Measurements from ENCODE around the gene PET100. TPM values are rescaled to one million over a fixed set of nuclear protein-coding genes. Genes with fewer than 3 reads are reported as not detected.
A peak's percentile ranks its signal among the peaks of the same experiment; 100 is the strongest.

Gene PET100
- total RNA-seq, 1 experiment from 2014 or later = 15.5 TPM

DNA sequence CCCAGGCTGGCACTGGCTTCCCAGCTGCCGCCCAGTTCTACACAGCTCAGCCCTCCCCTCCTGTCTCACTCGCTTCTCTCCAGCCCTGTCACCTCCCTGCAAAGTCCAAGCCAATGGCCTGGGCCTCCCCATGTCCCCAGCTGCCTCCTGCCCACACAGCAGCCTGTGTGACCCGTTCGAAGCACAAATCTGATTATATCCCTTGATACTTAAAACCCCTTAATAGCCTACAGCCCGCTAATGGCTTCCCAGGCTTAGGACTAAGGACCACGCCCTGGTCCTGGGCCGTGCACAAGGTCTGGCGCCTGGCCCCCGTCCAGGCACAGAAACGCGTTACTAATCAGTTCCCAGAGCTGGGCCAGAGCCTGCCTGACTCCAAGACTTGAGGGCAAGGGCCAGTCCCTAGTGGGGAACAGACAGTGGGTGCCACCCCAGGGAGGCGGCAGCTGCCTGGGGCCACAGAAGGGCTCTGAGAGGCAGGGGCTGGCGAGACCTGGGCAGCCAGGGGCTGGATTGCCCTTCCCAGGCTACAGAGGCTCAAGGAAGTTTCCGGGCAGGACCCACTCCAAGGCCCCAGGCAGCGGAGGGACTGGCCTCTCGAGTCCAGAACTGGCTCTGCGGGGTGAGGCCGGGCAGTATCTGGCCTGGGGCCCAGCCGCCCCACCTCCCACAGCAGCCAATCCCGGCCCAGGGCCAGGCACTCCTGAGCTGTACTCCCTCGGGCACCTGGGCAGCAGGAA lies 10.7 kb upstream of the PET100 start:
- Histone ChIP-seq H3K9ac (ENCODE audit: low read length) (no peak overlapping the region), H4K20me1 (ENCODE audit: insufficient read depth, low read depth, low read length) (0 out of 2 replicates have a peak, but pooled peaks cover 3% of the 10 kb centered on the region), H2AFZ (ENCODE audit: low read length) (no peak overlapping the region), H3K9me2 (replicated peaks; ENCODE audit: insufficient read depth, low read length) (no peaks in the 10 kb centered on the region), H3K36me3 (ENCODE audit: insufficient read depth, low read length) (no peaks in the 10 kb centered on the region; the same call in 1 of the 2 replicates), H3K27ac (ENCODE audit: low read length) (no peak overlapping the region), H3K4me1 (ENCODE audit: low read length) (no peaks in the 10 kb centered on the region), H3K4me2 (ENCODE audit: low read depth, low read length, poor library complexity, severe bottlenecking) (no peak overlapping the region), H3K79me2 (ENCODE audit: low read length) (no peaks in the 10 kb centered on the region), H3K27me3 (ENCODE audit: low read length) (no peaks in the 10 kb centered on the region), H3K4me3 (ENCODE audit: low read length) (no peak overlapping the region), H3K9me3 (ENCODE audit: low read length) (no peaks in the 10 kb centered on the region)
- no peak for DNase-seq

DNA sequence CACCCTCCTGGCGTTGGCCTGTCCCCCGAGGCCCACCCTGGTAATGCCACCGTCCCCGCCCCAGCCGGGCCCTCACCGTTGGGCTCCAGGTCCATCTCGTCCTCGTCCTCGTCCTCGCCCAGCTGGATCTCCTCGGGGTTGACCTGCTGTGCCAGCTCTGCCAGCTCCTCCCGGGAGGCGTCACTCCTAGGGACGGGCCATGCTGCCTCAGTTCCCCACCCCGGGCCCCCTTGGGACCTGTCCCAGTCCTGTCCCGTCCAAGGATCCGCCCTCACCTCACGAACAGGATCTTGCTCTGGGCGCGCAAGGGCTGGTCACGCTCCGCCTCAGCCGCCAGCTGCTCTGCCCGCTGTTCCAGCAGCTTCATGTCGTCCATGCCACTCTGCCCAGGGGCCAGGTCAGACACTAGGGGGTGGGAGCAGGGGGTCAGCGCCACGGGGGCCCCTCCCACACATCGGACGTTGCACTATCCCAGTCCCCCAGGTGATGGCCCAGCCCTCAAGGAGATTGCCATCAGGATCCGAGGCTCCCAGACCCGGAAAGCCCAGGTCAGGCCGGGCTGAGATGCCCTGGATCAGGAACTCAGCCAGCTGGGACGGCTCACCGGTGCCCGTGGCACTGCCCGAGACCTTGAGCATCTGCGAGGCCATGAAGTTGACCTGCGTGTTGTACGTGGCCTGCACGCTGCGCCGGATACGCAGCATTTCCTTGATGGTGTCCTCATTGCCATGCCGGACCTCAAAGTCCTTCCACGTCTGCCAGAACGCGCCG lies 9.7 kb upstream of the PET100 start:
- no peaks in the 10 kb centered on the region; the same call in 1 of the 2 replicates for H3K36me3 ChIP-seq (ENCODE audit: insufficient read depth, low read length)
- H3K4me1 ChIP-seq (ENCODE audit: low read length) = no peaks in the 10 kb centered on the region
- no peaks in the 10 kb centered on the region for H3K27me3 ChIP-seq (ENCODE audit: low read length)
- no peak overlapping the region for H3K9ac ChIP-seq (ENCODE audit: low read length)
- no peak overlapping the region for H2AFZ ChIP-seq (ENCODE audit: low read length)
- H3K9me3 ChIP-seq (ENCODE audit: low read length) = no peaks in the 10 kb centered on the region
- H4K20me1 ChIP-seq (ENCODE audit: insufficient read depth, low read depth, low read length) = 0 out of 2 replicates have a peak, but pooled peaks cover 3% of the 10 kb centered on the region
- no peak overlapping the region for H3K4me3 ChIP-seq (ENCODE audit: low read length)
- DNase-seq = no peak
- H3K4me2 ChIP-seq (ENCODE audit: low read depth, low read length, poor library complexity, severe bottlenecking) = no peak overlapping the region
- H3K27ac ChIP-seq (ENCODE audit: low read length) = no peak overlapping the region
- no peaks in the 10 kb centered on the region for H3K9me2 ChIP-seq (replicated peaks; ENCODE audit: insufficient read depth, low read length)
- H3K79me2 ChIP-seq (ENCODE audit: low read length) = no peaks in the 10 kb centered on the region

DNA sequence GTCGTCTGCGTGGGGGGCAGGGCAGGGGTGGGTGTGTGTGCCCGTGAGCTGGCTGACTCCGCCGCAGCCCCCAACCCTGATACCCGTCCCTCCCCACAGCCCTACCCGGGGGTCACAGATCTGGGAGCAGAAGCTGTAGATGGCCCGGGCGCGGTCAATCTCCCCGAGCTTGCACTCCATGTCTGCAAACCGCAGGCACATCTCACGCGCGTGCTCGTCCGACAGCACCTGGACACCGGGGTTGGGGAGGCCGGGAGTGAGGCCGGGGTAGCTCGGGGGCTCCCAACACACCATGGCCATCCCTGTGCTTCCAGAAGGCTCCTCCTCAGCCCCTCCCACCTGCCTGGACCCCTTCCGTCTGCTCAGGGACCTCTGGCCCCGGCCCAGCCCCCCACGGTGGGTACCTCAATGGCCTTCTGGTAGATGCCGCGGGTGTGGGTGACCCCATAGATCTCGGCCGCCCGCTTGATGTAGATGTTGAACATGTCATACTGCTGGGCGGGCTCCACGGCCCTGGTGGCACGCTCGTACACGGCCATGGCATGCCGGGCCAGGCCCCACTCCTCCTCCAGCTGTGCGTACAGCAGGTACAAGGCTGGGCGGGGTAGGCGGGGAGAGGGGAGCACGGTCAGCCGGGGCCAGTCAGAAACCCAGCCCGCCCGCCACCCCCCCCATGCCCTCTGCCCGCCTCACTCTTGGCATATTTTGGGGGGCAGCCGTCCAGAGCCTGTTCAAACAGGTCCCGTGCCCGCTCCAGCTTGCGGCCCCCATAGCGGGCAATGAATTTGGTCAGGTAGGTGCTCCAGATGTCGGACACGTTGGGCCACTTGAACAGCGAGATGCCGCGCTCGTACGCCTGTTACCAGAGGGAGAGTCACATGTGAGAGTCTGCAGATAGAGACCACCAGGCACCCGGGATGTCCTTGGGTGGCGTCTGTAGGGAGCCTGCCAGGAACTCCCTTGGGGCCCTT lies 8.9 kb upstream of the PET100 start:
- Histone ChIP-seq H4K20me1 (ENCODE audit: insufficient read depth, low read depth, low read length) (0 out of 2 replicates have a peak, but pooled peaks cover 3% of the 10 kb centered on the region), H3K9me2 (replicated peaks; ENCODE audit: insufficient read depth, low read length) (no peaks in the 10 kb centered on the region), H3K4me1 (ENCODE audit: low read length) (no peaks in the 10 kb centered on the region), H3K9ac (ENCODE audit: low read length) (no peak overlapping the region), H2AFZ (ENCODE audit: low read length) (no peak overlapping the region), H3K36me3 (ENCODE audit: insufficient read depth, low read length) (no peaks in the 10 kb centered on the region; the same call in 1 of the 2 replicates), H3K27ac (ENCODE audit: low read length) (no peak overlapping the region), H3K4me3 (ENCODE audit: low read length) (no peak overlapping the region), H3K27me3 (ENCODE audit: low read length) (no peaks in the 10 kb centered on the region), H3K79me2 (ENCODE audit: low read length) (no peaks in the 10 kb centered on the region), H3K4me2 (ENCODE audit: low read depth, low read length, poor library complexity, severe bottlenecking) (no peak overlapping the region), H3K9me3 (ENCODE audit: low read length) (no peaks in the 10 kb centered on the region)
- DNase-seq = no peak

DNA sequence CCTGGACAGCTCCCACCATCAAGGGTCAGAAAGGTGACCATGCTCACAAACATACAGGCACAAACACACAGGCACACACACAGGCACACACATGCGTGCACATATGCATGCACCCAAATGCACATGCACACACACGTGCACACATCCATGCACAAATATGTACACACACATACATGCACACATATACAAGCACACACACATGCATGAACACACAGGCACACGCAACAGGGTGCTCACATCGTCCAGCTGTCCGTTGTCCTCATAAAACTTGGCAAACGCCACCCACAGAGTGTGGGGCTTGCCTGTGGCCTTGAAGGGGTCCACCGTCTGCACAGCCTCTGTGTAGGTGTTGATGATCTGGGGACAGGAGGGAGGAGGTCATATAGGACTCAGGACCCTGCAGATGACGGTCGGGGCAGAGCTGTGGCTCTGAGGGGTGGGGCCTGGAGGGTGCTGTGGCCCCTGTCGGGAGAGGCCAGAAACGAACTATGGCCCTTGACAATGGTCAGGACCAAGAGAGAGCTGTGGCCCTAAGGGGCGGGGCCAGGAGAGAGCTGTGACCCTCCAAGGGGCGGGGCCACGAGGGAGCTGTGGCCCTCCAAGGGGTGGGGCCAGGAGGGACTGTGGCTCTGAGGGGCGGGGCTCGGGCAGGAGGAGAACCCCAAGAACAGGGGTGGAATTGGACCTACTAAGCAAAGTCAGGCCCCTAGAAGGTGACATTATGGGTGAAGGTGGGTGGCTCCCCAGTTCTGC lies 6.5 kb upstream of the PET100 start:
- no peaks in the 10 kb centered on the region for H3K27me3 ChIP-seq (ENCODE audit: low read length)
- peaks cover 21% of the 10 kb centered on the region for H3K79me2 ChIP-seq (ENCODE audit: low read length)
- peaks cover 16% of the 10 kb centered on the region; the same call in 1 of the 2 replicates for H4K20me1 ChIP-seq (ENCODE audit: insufficient read depth, low read depth, low read length)
- no peak overlapping the region for H3K9ac ChIP-seq (ENCODE audit: low read length)
- H3K9me2 ChIP-seq (replicated peaks; ENCODE audit: insufficient read depth, low read length) = no peaks in the 10 kb centered on the region
- H3K9me3 ChIP-seq (ENCODE audit: low read length) = no peaks in the 10 kb centered on the region
- H2AFZ ChIP-seq (ENCODE audit: low read length) = no peak overlapping the region
- DNase-seq = peak; percentile 71
- no peak overlapping the region for H3K27ac ChIP-seq (ENCODE audit: low read length)
- H3K36me3 ChIP-seq (ENCODE audit: insufficient read depth, low read length) = no peaks in the 10 kb centered on the region; the same call in 1 of the 2 replicates
- no peak overlapping the region for H3K4me3 ChIP-seq (ENCODE audit: low read length)
- H3K4me1 ChIP-seq (ENCODE audit: low read length) = peaks cover 3% of the 10 kb centered on the region
- no peak overlapping the region for H3K4me2 ChIP-seq (ENCODE audit: low read depth, low read length, poor library complexity, severe bottlenecking)

DNA sequence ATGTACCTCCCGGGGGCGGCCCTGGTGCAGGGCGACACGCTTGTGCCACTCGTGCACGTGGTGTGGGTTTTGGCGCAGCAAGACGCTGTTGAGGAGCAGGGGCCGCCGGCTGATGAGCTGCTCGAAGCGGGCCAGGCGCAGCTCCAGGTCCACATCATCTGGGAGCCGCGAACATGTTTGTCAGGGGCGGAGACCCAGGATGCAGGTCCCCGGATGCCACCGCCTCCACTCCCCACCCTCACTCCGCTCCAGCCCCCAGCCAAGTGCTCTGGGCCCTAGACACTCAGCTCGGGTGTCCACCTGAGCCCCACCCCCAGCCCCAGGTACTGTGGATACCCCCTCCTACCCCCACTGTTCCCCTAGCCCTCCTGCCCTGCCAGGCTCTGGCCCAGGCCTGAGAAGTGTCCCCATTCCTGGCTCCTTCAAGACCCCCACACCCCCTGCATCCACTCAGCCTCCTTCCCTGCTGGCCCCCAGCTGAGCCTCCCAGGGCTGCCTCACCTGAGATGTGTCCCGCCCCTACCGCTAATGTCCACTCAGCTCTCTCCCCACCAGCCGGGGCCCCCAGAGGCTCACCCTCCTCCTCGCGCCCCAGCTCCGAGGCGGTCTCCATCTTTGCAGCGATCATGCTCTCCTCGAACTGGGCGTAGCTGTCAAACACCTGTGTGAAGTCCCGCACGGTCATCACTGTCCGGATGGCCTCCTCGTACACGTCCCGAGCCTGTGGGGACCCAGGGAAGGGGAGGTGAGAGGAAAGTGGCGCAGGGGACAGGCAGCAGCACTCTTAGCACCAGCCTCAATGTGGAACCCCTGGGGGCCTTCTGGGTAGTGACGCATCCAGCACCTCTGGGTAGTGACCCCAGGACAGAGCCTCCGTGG lies 5.6 kb upstream of the PET100 start:
- Histone ChIP-seq H3K9me2 (replicated peaks; ENCODE audit: insufficient read depth, low read length) (no peaks in the 10 kb centered on the region), H3K4me1 (ENCODE audit: low read length) (peaks cover 9% of the 10 kb centered on the region), H3K36me3 (ENCODE audit: insufficient read depth, low read length) (no peaks in the 10 kb centered on the region; the same call in 1 of the 2 replicates), H3K79me2 (ENCODE audit: low read length) (peaks cover 30% of the 10 kb centered on the region), H4K20me1 (ENCODE audit: insufficient read depth, low read depth, low read length) (peaks cover 23% of the 10 kb centered on the region; the same call in 1 of the 2 replicates), H3K4me3 (ENCODE audit: low read length) (no peak overlapping the region), H2AFZ (ENCODE audit: low read length) (no peak overlapping the region), H3K9me3 (ENCODE audit: low read length) (no peaks in the 10 kb centered on the region), H3K27ac (ENCODE audit: low read length) (no peak overlapping the region), H3K4me2 (ENCODE audit: low read depth, low read length, poor library complexity, severe bottlenecking) (no peak overlapping the region), H3K9ac (ENCODE audit: low read length) (no peak overlapping the region), H3K27me3 (ENCODE audit: low read length) (no peaks in the 10 kb centered on the region)
- no peak for DNase-seq

DNA sequence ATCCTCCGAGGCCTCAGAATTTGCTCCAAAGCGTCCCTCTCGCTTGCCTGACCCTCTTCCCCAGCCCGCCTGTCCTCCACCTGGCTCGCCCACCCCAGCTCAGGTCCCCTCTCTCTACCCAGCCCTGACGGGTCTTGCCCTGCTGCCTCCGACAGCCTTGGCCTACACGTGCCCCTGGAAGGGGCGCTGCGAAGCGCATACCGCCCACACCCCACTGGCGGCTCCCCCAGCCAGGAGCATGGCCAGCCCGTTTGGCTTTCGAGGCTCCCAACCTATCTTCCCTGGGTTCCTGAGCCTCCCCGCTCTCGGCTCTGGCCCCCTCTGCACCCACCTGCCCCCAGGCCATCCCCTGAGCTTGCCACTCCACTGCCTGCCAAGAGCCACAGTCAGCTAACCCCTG lies 4.8 kb upstream of the PET100 start:
- Histone ChIP-seq H3K36me3 (ENCODE audit: insufficient read depth, low read length) (no peaks in the 10 kb centered on the region; the same call in 1 of the 2 replicates), H3K4me3 (ENCODE audit: low read length) (no peak overlapping the region), H3K4me2 (ENCODE audit: low read depth, low read length, poor library complexity, severe bottlenecking) (no peak overlapping the region), H3K9ac (ENCODE audit: low read length) (no peak overlapping the region), H3K27me3 (ENCODE audit: low read length) (no peaks in the 10 kb centered on the region), H4K20me1 (ENCODE audit: insufficient read depth, low read depth, low read length) (peaks cover 23% of the 10 kb centered on the region; the same call in 1 of the 2 replicates), H3K9me3 (ENCODE audit: low read length) (no peaks in the 10 kb centered on the region), H3K4me1 (ENCODE audit: low read length) (peaks cover 9% of the 10 kb centered on the region), H2AFZ (ENCODE audit: low read length) (no peak overlapping the region), H3K9me2 (replicated peaks; ENCODE audit: insufficient read depth, low read length) (no peaks in the 10 kb centered on the region), H3K27ac (ENCODE audit: low read length) (no peak overlapping the region), H3K79me2 (ENCODE audit: low read length) (peaks cover 36% of the 10 kb centered on the region)
- DNase-seq = no peak
